CD4-positive, alpha-beta T cell treated with Interleukin-15 for 4 hours (primary cell): Measurements from ENCODE around the gene JOSD2.

ENCODE experiments used
- DNase-seq: peaks from one replicate; pipeline ENCODE4 v3.0.0-alpha.2; 2020; ENCODE audit warnings: low spot score

Gene JOSD2

DNA sequence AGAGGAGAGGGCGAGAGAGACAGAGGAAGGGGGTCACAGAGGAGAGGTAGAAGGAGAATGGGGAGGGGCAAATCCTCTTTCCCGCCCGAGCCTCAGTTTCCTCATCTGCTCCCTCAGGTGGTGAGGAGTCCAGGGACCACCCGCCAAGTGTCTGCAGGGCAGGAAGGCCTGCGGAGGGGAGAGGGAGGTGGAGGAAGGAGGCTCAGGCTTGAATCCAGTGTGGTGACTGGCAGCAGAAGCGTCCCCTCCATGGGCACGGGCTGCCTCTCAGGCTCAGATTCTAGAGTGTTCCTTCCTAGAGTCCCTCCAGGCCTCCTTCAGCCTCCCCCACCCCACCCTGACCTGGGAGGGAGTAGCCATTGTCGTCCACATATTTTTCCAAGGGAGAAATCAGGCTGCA, 17.8 kb downstream of the JOSD2 start:
- DNase-seq, result no peak

DNA sequence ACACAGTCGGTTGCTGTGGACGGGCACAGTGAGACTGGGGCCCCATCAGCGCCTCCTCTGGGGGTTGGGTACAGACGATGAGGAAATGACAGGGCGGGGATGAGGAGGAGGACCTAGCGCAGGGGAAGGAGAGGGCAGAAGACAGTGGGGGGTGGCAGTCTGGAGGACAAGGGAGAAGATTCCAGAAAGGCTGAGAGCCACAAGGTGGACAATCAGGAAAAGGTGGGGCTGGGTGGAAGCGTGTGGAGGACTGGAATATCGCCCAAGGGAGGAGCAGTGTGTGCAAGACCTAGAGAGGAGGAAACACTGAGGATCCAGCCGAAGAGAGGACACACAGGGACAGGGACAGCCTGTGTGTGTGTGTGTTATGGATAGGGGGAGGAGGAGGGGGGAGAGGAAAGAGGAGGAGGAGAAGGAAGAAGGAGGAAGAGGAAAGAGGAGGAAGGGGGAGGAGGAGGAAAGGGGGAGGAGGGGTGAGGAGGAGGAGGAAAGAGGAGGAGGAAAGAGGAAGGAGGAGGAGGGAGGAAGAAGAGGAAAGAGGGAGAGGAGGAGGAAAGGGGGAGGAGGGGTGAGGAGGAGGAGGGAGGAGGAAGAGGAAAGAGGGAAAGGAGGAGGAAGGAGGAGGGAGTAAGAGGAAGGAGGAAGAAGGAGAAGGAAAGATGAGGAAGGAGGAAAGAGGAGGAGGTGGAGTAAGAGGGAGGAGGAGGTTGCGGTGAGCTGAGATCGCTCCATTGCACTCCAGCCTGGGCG, 18.5 kb downstream of the JOSD2 start:
- DNase-seq, result no peak

DNA sequence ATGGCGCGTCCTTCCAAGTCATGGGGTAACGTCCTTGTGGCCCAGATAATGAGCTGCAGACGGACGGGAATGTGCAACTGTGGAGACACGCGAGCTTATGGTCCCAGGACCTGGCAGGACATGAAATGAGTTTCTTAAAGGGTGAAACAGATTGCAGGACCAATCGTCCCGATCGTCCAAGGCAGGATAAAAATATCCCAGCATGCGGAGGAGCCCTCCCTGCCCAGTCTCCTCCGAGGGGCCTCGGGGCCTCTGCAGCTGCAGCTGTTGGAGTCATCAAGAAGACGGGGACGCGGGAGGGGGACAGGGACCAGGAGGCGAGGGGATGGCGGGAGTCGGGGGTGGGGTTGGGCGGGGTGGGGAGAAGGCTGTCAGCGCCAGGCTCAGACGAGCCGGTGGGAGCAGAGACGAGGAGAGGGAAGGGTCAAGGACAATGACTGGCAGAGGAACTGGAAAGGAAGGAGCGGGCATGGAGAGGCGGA, 20.0 kb downstream of the JOSD2 start:
- no peak for DNase-seq

DNA sequence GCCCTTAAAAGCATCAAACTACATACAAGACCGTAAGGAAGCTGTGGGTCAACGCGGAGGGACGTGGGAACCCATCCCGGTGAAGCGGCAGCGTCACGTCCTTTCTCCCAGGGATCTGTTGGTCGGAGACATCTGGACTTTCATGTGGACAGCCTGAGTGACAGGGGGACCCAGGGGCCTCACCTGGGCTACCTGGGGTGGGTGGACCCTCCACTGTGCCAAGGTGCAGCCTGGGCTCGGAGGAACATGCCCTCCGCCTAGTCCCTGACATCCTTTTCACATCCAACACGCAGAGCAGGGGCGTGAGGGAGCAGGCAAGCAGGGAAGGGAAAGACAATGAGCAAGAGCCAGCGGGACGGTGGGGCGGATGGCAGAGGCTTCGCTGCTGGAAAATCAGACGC, 20.6 kb downstream of the JOSD2 start:
- DNase-seq, result no peak

DNA sequence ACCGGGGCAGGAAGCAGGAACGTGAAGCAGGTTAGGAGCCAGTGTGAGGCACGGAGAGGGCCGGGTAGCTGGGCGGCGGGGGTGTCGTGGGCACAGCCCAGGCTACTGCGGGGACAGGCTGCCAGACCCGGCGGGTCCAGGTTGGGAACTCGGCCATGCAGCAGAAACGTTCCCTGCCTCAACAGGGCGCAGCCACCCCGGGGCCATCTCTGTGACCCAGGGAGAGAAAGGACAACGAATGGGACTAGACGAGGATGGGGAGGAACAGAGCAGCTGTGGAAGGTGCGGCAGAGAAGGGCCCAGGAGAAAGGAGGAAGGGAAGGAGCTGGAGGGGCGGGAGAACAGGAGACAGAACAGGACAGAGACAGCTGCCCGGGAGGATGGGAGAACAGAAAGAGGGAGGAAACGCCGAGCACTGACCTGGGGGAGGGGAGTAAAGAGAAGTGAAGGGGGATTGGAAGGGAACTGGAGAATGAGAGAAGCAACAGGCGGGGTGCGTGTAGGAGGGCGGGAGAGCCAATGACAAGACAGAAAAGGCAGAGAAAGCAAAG, 21.5 kb downstream of the JOSD2 start:
- no peak for DNase-seq

DNA sequence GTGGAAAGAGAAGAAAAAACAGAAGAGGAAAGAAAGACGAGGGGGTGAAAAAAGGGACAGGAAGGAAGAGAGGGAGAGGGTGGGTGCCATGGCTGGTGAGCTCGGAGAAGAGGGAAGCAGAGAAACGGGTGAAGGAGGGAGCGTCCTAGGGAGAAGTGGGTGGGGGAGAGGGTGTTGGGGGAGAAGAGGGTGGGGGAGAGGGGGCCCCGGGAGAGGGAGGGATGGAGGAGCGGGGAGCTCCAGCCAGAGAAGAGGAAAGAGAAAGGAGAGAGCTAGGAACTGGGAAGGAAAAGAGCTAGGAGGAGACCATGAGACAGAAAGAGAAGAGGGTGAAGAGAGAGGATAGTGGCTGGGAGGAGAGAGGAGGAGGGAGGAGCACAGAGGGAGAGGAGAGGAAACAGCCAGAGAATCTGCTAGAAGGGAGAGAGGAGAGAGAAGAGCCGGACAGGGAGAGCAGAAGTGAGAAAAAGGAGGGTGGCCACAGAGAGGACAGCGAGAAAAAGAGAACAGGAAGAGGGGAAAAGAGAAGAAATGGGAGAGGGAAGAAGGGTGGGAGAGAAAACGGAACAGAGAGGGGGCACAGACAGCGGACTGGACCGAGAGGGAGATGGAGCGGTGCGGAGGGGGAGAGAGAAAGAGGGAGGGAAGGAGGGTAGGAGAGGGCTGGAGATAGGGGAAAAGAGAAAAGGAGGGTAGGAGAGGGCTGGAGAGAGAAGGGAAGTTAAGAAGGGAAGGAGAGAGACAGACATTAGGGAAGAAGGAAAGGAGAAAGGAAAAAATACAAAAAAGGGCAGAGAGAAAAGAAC, 22.4 kb downstream of the JOSD2 start:
- DNase-seq, result no peak

DNA sequence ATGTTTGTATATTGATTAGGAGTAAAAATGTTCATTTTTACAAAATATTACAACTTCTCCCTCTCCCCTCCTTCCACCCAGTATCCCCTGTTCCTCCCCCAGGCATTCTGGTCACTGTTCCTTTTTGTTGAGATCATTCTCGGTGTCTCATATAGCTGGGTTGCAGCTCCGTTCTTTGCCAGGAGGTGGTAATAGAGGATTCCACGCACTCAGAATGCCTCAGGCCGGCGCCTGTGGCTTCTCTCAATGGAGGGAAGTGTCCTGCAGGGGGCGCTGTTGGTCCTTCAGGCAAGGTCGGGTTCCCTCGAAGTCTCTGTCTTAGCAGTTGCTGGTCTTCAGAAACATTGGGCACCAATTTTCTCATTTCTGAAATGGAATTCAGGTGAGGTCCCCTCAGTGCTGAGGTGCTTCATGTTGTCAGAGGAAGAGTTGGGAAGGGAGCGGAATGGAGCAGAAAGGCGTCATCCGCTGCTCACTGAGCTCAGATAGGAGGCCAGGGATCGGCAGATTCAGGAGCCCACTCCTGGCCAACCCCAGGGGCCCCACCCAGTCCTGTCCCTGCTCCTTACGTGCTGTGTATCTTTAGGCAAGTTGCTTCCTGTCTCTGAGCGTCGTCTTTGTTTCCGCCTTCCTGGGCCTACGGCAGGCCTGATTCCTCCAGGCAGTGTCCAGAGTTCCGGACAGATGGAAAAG, 24.0 kb downstream of the JOSD2 start:
- DNase-seq, result peak; percentile 17

DNA sequence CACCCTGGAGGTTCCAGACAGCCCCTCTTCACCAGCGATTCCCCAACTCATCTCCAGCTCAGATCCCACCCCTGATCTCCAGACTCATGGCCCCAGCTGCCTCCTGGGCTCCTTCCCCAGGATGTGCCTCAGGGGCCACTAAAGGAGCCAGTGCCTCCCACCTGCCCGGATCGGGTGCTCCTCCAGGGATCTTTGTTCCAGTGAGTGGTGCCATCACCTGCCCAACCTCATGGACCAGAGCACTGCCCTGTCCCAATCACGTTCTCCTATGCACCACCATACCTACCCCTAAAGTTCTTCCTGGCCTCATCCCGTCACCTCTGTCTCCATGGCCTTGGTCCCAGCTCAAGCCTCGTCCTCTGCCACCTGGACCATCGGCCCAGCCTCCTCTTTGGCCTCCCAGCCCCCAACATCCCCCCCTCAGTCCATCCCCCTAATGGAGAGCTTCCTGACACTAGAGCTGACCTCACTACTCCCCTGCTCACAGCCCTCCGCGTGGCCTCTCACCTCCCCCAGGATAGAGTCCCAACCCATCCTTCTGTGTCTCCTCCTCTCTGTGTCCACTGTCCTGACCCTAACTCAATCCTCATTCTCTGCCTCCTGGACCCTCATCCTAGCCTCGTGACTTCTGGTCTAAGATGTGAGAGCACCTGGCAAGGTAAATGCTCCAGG, 25.6 kb downstream of the JOSD2 start:
- no peak for DNase-seq

DNA sequence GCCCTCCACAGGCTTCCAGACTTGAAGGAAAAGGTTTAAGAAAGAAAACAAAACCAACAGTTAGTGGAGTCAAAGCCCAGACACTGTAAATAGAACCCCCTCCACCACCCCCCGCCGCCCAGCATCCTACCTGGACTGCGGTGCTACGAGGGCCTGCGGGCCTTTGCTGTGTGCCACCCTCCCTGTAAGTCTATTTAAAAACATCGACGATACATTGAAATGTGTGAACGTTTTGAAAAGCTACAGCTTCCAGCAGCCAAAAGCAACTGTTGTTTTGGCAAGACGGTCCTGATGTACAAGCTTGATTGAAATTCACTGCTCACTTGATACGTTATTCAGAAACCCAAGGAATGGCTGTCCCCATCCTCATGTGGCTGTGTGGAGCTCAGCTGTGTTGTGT, 28.1 kb downstream of the JOSD2 start:
- DNase-seq, result no peak

DNA sequence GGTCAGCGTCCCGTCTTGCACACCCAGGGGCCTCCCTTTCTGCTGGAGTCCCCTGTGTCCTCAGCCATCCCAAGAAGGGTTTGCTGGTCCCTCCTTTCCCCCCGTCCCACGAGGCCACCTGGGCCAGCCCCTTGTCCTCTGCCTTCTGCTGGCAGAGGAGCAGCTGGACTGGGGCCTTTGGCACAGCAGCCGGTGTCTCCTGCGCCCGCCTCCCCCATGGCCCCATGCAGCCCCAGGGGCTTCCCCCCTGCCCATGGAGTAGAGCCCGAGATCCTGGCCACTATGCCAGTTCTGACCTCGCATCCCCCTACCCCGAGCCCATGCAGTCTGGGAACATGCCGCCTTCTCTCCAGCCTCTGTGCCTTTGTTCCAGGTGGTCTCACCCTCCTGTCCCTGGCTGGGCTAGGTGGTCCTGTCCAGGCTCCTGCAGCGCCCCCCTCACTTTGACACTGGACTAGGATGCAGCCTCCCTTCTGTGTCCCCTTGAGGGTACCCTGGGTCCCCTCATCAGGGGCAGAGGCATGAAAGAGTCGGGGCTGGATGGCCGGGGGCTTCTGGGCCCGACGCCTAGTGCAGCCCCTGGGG, 28.6 kb downstream of the JOSD2 start:
- no peak for DNase-seq

DNA sequence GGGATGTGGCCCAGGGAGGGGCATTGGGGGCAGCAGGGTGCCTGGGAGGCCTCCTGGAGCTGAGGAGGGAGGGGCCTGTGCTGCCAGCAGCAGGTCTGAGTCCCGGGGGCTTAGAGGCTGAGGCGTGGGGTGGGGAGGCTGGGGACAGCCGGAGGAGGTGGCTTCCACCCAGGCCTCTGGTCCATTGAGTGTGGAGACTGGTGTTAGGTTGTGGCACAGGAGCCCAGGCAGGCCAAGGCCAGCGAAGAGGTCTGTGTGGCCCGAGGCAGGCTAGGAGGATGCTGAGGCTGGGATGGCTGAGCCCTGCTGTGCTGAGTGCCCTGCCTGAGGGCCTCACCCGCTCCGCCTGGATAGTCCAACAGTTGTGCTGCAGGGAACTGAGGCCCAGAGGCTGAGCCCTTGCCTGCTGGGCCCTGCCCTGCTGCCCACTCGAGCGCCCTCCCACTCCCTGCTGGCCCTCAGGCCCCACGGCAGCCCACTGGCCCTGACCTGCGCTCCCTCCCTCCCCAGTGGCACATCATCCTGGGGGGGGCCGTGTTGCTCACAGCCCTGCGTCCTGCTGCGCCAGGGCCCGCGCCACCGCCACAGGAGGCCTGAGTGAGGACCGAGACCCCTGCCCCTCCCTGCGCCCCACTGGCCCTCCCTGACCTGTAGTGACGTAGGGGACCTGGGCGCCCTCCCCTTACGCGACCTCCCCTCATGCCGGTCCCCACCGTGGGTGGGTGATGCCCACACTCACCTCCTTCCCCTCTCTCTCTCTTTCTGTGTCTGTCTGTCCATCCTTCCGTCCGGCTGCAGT, 29.4 kb downstream of the JOSD2 start:
- no peak for DNase-seq

DNA sequence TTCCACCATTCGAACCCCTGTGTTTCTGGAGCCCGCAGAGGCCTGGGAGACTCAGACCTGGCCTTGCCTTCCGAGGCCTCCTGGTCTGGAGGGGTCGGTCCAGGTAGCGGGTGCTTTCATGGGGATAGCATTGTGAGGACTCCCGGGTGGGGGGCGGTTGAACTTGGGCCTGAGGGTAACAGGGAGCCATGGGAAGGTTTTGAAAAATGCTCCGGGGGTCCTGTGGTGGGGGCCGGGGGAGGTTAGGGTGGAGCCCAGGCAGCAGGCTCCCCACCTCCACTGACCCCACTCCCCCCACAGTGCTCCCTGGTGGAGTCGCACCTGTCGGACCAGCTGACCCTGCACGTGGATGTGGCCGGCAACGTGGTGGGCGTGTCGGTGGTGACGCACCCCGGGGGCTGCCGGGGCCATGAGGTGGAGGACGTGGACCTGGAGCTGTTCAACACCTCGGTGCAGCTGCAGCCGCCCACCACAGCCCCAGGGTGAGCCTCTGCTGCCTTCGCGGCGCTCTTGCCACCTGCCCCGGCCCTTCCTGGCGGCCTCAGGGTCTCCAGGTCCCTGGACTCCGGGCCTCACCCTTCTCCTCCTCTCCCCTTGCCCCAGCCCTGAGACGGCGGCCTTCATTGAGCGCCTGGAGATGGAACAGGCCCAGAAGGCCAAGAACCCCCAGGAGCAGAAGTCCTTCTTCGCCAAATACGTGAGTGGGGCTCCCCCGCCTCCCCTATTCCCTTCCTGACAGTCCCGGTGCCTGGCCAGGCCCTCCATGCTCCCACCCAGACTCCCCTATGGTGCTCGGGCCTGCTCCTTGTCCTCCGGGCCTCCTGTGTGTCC, 30.5 kb downstream of the JOSD2 start:
- DNase-seq, result no peak

DNA sequence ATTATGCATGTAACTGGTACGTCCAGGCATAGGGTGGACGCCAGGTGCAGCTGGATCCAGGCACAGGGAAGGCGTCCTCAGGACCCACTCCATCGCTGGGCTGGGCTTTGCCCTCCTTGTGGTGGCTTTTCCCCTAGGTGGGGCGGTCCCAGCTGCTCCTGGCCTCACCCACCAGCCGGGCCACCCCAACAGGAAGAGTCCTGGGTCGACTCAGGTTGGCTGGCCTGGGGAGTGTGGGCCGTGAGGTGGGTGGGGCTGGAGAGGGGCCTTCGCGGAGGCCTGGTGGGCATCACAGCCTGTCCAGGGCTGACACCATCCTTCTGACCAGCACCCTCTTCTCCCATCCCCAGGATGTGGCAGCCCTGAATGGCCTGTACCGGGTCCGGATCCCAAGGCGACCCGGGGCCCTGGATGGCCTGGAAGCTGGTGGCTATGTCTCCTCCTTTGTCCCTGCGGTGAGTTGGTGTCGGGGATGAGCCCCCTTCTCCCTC, 31.2 kb downstream of the JOSD2 start:
- no peak for DNase-seq

DNA sequence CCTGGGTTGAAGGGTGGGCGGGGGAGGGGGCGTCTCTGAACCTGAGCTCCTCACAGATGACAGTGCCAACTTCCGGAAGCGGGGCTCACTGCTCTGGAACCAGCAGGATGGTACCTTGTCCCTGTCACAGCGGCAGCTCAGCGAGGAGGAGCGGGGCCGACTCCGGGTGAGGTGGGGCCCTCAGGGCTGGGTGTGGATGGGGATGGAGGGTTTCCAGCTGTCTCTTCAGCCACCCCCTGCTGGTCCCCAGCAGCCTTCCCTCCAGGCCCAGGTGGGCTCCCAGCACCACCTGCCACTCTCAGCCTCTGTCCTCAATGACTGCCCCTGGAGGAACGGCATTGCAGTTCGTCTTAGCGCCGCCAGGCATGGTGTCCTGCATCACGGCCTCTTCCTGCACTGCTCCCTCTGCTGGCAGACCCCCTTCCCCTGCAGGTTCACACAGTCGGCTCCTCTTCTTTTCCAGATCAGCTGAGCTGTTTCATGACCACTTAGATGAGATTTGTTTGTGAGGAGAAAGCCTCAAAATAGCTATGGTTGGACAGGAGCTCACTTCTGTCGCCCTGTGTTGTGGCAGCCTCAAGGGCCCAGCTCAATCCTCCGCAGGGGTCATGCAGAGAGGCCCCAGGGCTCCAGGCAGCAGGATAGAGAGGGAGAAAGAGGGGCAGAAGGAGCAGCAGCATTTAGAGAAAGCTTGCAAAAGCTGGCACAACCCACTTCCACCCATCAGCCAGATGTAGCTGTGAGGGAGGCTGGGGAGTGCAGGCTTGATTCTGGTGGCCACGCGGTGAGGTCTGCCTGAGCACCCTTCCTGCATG, 31.9 kb downstream of the JOSD2 start:
- DNase-seq, result no peak

DNA sequence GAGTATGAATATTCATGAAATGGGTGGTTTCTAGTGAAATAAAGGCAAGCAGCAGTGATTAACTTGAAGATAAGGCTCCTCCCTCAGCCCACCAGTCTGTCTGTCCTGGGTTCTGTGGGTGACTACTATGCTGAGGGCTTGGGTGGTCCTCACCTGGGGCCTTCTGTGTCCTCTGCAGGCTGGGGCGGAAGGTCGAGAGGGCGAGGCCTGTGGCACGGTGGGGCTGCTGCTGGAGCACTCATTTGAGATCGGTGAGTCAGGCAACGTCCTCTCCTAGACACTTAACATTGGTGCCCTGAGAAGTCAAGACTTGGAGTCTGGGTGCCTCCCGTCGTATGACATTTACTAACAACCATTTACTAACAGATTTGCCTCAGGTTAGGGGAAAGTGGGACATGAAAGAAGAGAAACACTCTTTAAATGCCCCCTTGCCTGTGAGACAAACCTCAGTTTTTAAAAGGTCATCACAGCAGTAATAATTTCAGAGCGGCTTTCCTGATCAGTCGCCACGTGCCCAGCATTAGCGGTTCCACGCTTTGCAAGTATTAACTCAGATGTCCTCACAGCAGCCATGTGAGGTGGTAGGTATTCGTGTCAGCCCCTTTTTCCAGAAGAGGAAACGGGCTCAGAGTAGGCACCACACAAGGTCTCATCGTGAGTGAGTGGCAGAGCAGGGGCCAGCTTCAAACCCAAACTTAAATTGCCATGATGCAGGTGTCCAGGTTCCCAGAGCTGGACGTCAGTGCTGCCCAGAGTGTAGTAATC, 33.1 kb downstream of the JOSD2 start:
- no peak for DNase-seq

DNA sequence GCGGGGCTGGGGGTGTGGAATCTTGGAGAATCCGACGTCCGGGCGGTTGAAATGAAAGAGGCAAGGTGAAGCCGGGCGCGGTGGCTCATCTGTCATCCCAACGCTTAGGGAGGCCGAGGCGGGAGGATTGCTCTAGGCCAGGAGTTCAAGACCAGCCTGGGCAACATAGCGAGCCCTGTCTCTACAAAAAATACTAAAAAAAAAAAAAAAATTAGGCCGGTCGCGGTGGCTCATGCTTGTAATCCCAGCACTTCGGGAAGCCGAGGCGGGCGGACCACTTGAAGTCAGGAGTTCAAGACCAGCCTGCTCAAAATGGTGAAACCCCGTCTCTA, 34.1 kb downstream of the JOSD2 start:
- no peak for DNase-seq

DNA sequence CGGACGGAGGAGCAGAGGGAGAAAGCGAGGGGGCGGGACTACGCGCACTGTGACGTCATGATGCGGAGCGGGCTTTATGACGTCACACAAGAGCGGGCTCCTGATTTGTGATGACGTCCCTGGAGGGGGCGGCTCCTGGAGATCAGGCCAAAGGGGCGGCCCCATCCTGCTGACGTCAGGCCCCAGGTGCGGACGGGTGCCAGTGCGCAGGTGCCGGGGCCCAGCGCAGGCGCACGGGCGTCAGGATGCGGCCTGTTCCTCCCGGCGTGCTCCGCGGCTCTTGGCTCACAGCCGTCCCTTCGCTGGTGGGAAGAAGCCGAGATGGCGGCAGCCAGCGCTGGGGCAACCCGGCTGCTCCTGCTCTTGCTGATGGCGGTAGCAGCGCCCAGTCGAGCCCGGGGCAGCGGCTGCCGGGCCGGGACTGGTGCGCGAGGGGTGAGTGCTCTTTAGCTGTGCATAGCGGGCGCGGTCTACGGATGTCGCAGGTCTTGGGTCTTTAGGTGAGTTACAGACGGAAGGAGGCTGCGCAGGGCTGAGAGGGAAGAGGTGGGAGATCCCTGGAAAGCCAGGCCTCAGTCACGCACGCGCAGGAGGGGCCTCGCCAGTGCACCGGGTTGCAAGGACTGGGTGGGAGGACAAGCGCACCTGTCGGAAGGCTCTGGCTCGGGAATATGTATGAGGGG, 34.6 kb downstream of the JOSD2 start, which contains the start of the genes EMC10 and GARIN5A:
Gene EMC10 (plus strand): TSS at position 284 of the 683 bp plus-strand sequence. CDS start 38 bp downstream, at position 322.
Gene GARIN5A (minus strand): TSS at position 625 of the 683 bp plus-strand sequence. CDS start 460 bp downstream, at position 165.
- peak; percentile 90 for DNase-seq
